Measurements from ENCODE around the gene SNX8.

The SNX8 gene

GRCh38 chr7:2242541-2243429 lies 71.5 kb downstream of the SNX8 start:
- no peak for DNase-seq

GRCh38 chr7:2241580-2242540 lies 72.4 kb downstream of the SNX8 start, which contains the start of the genes MRM2 and NUDT1:
Gene MRM2 (minus strand): TSS chr7:2242205. CDS start chr7:2242169, 36 bp downstream.
Gene NUDT1 (plus strand): TSS chr7:2242226. CDS start chr7:2244575, 2,349 bp downstream.
- peak; percentile 66 for DNase-seq

DNA sequence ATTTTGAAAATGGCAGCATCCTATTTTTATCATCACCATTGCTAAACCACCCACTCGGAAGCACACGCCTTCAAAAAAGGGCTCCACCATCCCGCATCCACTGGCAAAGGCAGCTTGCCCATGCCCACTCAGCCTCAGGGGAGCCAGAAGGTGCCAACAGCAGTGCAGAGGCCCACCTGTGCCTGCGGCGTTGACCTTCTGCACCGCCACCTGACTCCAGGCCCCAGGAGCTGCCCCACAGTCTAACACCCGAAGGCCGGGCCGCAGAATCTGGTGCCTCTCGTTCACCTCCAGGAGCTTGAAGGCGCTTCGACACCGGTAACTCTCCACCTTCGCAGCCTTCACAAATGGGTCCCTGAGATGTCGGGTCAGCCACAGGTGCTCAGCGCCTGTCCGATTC lies 75.0 kb downstream of the SNX8 start:
- no peak for DNase-seq

- DNase-seq = peak; percentile 22
Measured at GRCh38 chr7:2237109-2237602, 77.1 kb downstream of the SNX8 start.

GRCh38 chr7:2233926-2234325 lies 80.3 kb downstream of the SNX8 start:
- no peak for DNase-seq

DNA sequence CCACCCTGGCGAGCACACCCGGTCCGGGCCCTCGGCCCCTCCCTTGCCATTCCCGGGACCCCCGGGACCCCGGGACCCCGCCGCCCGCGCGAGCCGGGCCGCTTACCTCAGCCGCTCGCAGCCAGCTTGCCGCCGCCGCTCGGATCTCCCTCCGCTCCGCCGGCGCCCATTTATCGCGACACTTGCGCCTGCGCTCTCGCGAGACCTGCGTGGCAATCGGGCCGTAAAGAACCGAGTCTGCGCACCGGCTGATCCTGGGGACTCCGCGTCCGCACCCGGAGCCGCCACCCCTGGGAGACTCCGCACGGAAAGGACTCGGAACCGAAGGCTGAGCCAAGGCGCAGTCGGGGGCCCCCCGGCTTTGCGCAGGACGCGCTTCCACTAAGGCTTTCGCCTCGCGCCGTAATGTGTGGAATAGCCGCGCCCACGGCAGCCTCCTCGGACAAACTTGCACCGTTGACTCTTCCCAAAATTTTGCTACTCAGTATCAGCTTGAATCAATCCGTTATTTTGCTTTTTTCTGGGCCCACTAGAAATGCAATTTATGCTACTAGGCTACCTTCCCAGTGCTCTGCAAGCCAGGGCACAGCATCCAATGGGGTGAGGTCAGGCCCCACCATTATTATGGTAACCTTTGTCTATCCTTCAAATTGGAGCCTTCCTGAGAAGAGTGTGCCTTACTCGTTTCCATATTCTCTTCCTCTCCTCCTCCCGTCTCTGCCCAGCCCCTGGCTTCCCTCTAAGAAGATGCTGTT lies 81.3 kb downstream of the SNX8 start, which contains the start of gene MAD1L1:
TSS of gene MAD1L1 (minus strand) at position 180 of the 755 bp plus-strand sequence. CDS start 2,812 bp downstream, outside the sequence.
- DNase-seq = peak; percentile 93

- DNase-seq = no peak
Measured at GRCh38 chr7:2231992-2232765, 82.1 kb downstream of the SNX8 start.

DNA sequence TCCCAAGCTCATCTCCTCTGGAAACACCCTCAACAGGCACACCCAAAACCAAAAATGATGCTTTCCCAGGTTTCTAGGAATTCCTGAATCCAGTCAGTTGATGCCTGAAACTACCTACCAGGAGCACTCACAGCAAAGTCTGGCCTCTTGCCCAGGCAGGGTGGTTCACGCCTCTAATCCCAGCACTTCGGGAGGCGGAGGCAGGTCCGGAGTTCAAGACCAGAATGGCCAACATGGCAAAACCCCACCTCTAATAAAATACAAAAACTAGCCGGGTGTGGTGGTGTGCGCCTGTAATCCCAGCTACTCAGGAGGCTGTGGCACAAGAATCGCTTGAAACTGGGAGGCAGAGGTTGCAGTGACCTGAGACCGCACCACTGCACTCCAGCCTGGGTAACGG lies 83.4 kb downstream of the SNX8 start:
- no peak for DNase-seq

DNA sequence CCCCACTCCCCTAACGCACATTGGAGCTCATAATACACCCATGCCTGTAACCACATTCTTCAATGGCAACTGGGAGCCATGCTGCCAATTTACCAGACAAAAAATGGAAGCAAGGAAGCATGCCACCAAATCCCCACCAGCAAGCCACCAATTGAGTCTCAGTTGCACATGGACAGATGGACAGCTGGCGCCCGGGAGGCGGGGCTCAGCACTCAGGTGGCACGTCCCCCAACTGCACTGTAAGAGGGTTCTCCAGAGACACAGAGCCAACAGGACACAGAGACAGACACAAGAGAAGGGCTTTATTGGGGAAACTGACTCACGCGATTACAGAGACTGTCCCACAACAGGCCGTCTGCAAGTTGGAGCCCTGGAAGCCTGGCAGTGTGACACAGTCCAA lies 84.0 kb downstream of the SNX8 start:
- DNase-seq = no peak

DNA sequence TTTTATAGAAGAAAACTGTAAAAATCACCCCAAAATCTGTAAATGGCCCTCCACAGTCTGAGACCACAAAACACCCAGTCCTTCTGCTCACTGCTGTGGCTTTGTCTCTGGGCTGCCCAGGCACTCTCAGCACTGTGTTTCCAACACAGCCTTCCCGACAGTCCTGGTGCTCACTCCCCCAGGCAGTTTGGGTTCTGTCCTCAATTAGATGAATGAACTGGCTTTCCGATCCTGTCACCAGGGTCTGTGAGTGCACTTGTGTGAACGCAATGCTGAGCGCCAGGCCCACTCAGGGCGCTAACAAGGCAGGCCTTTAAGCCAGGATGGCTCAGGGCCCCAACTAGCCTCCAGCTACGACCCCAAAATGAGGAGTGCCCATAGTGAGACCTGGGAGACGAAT lies 84.8 kb downstream of the SNX8 start:
- no peak for DNase-seq

DNA sequence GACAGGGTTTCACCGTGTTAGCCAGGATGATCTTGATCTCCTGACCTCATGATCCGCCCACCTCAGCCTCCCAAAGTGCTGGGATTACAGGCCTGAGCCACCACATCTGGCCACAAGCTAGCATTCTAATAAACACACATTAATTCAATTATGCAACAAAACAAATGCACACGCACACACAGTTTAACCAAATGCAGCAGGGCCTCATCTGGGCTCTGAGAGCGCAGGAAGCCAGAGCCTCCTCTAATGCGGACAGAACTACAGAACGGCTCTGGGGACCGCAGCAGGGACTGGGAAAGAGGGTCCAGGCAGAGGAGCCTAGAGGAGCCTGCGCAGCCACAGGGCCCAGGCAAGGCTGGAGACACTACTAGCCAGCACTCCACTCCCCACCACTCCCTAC lies 85.3 kb downstream of the SNX8 start:
- DNase-seq = no peak

- DNase-seq = no peak
Measured at GRCh38 chr7:2227699-2228098, 86.5 kb downstream of the SNX8 start.

DNA sequence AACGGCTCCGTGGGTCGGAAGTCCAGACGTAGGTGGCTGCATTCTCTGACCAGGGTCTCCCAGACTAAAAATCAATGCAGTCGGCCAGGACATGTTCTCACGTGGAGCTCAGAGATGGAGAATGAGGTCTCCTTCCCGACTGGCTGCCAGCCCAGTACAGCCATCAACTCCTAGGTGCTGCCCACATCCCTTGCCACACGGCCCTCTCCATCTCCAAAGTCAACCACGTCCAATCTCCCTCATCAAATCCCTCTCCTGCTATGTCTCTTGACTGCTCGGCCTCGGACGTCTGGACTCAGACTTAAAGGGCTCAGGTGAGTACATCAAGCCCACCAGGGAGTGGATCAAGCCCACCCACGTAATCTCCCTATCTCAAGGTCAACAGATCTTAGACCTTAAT lies 88.4 kb downstream of the SNX8 start:
- DNase-seq = no peak

- no peak for DNase-seq
Measured at GRCh38 chr7:2225336-2225735, 88.9 kb downstream of the SNX8 start.

DNA sequence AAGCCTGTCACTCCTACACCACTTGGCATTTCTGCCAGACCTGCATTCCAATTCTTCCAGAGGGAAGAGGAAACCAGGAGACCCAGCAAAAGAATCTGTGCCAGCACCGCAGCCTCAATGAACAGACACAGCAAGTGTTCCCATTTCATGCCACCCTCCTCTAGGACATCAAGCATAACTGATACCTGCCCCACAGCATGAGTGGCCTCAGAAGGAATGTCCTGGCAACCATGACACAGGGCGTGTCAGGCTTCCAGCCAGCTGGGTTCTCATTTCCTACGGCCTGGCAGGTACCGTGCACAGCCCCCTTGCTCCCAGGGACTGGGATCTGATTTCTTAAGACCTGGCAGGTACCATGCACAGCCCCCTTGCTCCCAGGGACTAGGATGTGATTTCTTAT lies 89.3 kb downstream of the SNX8 start:
- DNase-seq = no peak

DNA sequence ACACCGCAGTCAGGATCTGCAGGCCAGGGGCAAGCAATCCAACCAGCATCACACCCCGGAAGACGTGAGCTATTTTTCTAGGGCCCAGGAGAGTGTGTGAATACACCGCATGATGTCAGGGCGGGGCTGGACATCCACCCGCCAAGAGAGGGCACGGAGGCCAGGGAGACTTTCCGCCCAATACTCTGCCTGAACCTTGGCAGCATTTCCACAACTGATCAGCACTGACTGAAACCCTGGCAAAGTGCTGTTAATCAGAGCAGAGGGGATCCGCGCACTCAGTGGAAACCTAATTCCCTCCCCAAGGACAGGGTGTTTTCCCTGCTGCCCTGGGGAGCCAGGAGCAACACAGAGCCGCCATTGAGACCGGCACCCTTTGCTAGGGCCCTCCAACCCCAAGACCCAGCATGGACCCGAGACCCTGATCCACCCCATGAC lies 89.7 kb downstream of the SNX8 start:
- no peak for DNase-seq

- no peak for DNase-seq
Measured at GRCh38 chr7:2223321-2223720, 90.9 kb downstream of the SNX8 start.

DNA sequence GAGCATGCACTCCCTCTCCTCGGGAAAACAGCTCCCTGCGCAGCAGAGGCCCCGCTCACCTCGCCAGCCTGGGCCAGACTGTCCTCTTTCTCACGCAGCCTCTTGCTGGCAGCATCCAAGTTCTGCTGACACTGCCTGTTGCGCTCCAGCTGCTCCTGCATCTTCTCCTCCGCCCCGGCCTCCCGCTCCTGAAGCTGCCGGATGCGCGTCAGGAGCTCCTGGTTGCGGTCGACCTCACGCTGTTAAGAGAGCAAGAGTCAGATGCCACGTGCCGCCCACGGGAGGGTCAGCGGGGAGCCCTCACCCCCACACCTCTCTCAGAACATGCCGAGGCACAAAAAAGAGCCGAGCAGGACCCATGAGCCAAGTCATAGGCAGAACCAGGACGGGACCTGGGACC lies 91.7 kb downstream of the SNX8 start:
- no peak for DNase-seq

DNA sequence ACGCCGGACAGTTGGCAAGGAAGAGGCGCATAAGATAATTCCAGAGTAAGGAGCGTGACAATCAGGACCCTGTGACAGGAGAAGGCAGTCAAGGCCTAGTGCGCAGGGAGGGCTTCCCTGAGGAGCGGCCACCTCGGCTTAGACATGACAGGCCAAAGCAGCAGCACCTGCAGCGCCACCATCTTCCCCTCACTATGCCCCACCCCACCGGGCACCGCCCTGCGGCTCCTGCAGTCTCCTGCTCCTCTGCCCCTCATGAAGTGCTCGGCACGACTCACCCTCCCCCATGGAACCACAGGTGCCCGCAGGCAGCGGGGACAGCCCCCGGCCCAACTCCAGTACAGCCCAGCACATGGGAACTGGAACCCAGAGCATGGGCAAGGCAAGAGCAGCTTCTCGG lies 93.3 kb downstream of the SNX8 start:
- DNase-seq = no peak

- DNase-seq = no peak
Measured at GRCh38 chr7:2220506-2220905, 93.7 kb downstream of the SNX8 start.

DNA sequence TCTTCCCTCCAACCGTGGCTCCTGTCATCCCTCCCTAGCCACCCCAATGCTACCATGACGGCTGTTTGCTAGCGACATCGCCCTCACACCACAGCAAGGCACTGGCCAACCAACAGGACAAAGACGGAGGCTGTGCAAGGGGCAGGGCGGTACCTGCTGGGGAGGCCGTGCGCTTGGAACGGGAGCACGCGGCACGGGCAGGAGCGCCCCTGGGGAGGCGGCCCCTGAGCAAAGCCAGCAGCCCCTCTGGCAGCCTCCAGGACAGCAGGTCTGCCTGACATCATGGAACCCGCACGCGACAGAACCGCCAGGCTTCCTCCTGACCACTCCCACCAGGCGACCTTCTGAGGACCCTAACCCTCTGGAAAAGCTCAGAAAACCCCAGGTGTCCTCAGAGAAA lies 94.2 kb downstream of the SNX8 start:
- no peak for DNase-seq

DNA sequence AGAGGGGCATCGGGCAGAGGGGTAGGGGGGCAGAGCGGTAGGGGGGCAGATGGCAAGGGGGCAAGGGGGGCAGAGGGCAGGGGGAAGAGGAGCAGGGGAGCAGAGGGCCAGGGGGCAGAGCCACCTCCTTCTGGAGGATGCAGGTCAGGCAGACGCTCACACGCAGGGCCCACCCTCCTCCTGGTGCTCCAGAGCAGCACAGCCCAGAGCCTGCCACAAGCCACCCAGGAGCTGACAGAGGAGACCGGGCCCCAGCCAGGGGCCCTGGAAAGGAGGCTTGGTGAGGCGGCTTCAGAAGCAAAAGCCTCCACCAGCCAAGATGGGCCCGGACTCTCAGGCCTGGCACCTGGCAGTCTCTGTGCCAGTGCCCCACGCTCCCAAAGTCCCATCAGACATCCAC lies 94.6 kb downstream of the SNX8 start:
- no peak for DNase-seq

Data from NCI-H2107 (cell line).